Vagina (tissue), 2 donors: ENCODE measurements around the gene CNTN5.

Source experiments
- CTCF ChIP-seq, 3 experiments: fragments of 450-650 bp in 2 of 3; fragments of 200-600 bp in 1 of 3; sonication (generic) in 1 of 3; IDR thresholded peaks; one replicate each; pipeline ENCODE4 v1.5.1; 2017 to 2019; ENCODE audit warnings: antibody characterized with exemption in 3 of 3, mild to moderate bottlenecking in 2 of 3, moderate library complexity in 2 of 3
- POLR2A ChIP-seq, 2 donors: fragments of 450-650 bp; IDR thresholded peaks; one replicate each; pipeline ENCODE4 v1.6.1; 2017; ENCODE audit warnings: antibody characterized with exemption in 2 of 2, mild to moderate bottlenecking in 2 of 2, moderate library complexity in 2 of 2

GRCh38 chr11:99307510-99308088 lies 286.9 kb downstream of the CNTN5 start:
- TF ChIP-seq CTCF (IDR thresholded peaks at IDR 0.05) (no peak), POLR2A (IDR thresholded peaks at IDR 0.05) (no peak)
